SK-N-SH treated with all-trans-retinoic acid at 6 μM for 48 hours (cell line): ENCODE data around the gene PKD2L2.

Source experiments
- ATAC-seq: fragments of 200-7000 bp; cut with Tn5 transposase; 3 replicates; pipeline ENCODE4 v1.9.1; 2020; ENCODE audit warnings: mild to moderate bottlenecking, moderate library complexity
- ARNTL ChIP-seq: fragments of 450-650 bp; formaldehyde crosslinking; IDR thresholded peaks from 2 replicates; pipeline ENCODE4 v1.5.0; 2020; ENCODE audit warnings: low read depth, mild to moderate bottlenecking, moderate library complexity, borderline replicate concordance
- CREB5 ChIP-seq: fragments of 250-450 bp; sonication (Bioruptor Pico); IDR thresholded peaks from 2 replicates; pipeline ENCODE4 v1.5.1; 2020; ENCODE audit warnings: low read depth, mild to moderate bottlenecking, moderate library complexity
- CSRNP3 ChIP-seq: fragments of 250-450 bp; sonication (Bioruptor Pico); IDR thresholded peaks from 2 replicates; pipeline ENCODE4 v1.5.1; 2021; ENCODE audit warnings: mild to moderate bottlenecking, moderate library complexity
- ESRRG ChIP-seq: fragments of 250-450 bp; sonication (Bioruptor Pico); IDR thresholded peaks from 2 replicates; pipeline ENCODE4 v1.6.1; 2021; ENCODE audit warnings: mild to moderate bottlenecking
- GLIS3 ChIP-seq: fragments of 250-450 bp; sonication (Bioruptor Pico); IDR thresholded peaks from 2 replicates; pipeline ENCODE4 v1.5.0; 2020; ENCODE audit warnings: mild to moderate bottlenecking, moderate library complexity
- ISL1 ChIP-seq: fragments of 250-450 bp; sonication (Bioruptor Pico); IDR thresholded peaks from 2 replicates; pipeline ENCODE4 v2.1.2; 2022; ENCODE audit warnings: mild to moderate bottlenecking, moderate library complexity
- OSR1 ChIP-seq: fragments of 250-450 bp; sonication (Bioruptor Pico); IDR thresholded peaks from 2 replicates; pipeline ENCODE4 v1.8.0; 2022; ENCODE audit warnings: moderate library complexity, mild to moderate bottlenecking, inconsistent platforms
- PATZ1 ChIP-seq: fragments of 250-450 bp; sonication (Bioruptor Pico); IDR thresholded peaks from 2 replicates; pipeline ENCODE4 v1.8.0; 2020; ENCODE audit warnings: mild to moderate bottlenecking, moderate library complexity, borderline replicate concordance
- POU6F1 ChIP-seq: fragments of 250-450 bp; sonication (Bioruptor Pico); IDR thresholded peaks from 2 replicates; pipeline ENCODE4 v1.8.0; 2021; ENCODE audit warnings: low read depth, mild to moderate bottlenecking, moderate library complexity, borderline replicate concordance
- PPARA ChIP-seq: fragments of 250-450 bp; sonication (Bioruptor Pico); IDR thresholded peaks from 2 replicates; pipeline ENCODE4 v1.5.0; 2020; ENCODE audit warnings: mild to moderate bottlenecking, borderline replicate concordance
- SNAI2 ChIP-seq: fragments of 250-450 bp; sonication (Bioruptor Pico); IDR thresholded peaks from 2 replicates; pipeline ENCODE4 v1.5.0; 2020; ENCODE audit warnings: mild to moderate bottlenecking, moderate library complexity
- TOX ChIP-seq: fragments of 250-450 bp; sonication (Bioruptor Pico); IDR thresholded peaks from 2 replicates; pipeline ENCODE4 v1.8.0; 2021; ENCODE audit warnings: mild to moderate bottlenecking, moderate library complexity, borderline replicate concordance
- TSHZ2 ChIP-seq: fragments of 250-450 bp; sonication (Bioruptor Pico); IDR thresholded peaks from 2 replicates; pipeline ENCODE4 v1.5.0; 2020; ENCODE audit warnings: mild to moderate bottlenecking, moderate library complexity
- ZC3H10 ChIP-seq: fragments of 250-450 bp; sonication (Bioruptor Pico); IDR thresholded peaks from 2 replicates; pipeline ENCODE4 v1.5.1; 2021; ENCODE audit warnings: mild to moderate bottlenecking, moderate library complexity
- ZFP3 ChIP-seq: fragments of 250-450 bp; sonication (Bioruptor Pico); IDR thresholded peaks from 2 replicates; pipeline ENCODE4 v1.5.0; 2020; ENCODE audit warnings: mild to moderate bottlenecking, moderate library complexity
- ZFP30 ChIP-seq: fragments of 450-650 bp; formaldehyde crosslinking; IDR thresholded peaks from 2 replicates; pipeline ENCODE4 v1.5.0; 2022; ENCODE audit warnings: mild to moderate bottlenecking, moderate library complexity
- ZNF565 ChIP-seq: fragments of 450-650 bp; formaldehyde crosslinking; conservative IDR thresholded peaks from 2 replicates; pipeline ENCODE4 v1.5.0; 2020; ENCODE audit warnings: low read depth, mild to moderate bottlenecking, moderate library complexity
- ZNF70 ChIP-seq: fragments of 450-650 bp; formaldehyde crosslinking; IDR thresholded peaks from 2 replicates; pipeline ENCODE4 v1.5.0; 2020; ENCODE audit warnings: mild to moderate bottlenecking, moderate library complexity
- ZNF8 ChIP-seq: fragments of 450-650 bp; formaldehyde crosslinking; IDR thresholded peaks from 2 replicates; pipeline ENCODE4 v1.5.0; 2020; ENCODE audit warnings: mild to moderate bottlenecking, moderate library complexity

PKD2L2 gene

GRCh38 chr5:137872466-137872865 is 16.8 kb upstream of the PKD2L2 start:
- ATAC-seq = no peak
- TF ChIP-seq TSHZ2 = no peak
- TF ChIP-seq ISL1 (CRISPR knock-in tag) = no peak
- TF ChIP-seq ZNF70 (CRISPR knock-in tag) = no peak
- TF ChIP-seq OSR1 (CRISPR knock-in tag) = no peak
- TF ChIP-seq POU6F1 = no peak
- no peak for TF ChIP-seq ZFP30
- TF ChIP-seq ZC3H10 (CRISPR knock-in tag) = no peak
- TF ChIP-seq PPARA (CRISPR knock-in tag) = no peak
- TF ChIP-seq ESRRG (CRISPR knock-in tag) = no peak
- no peak for TF ChIP-seq PATZ1 (CRISPR knock-in tag)
- TF ChIP-seq ZFP3 = no peak
- TF ChIP-seq CSRNP3 = no peak
- TF ChIP-seq GLIS3 (CRISPR knock-in tag) = no peak
- TF ChIP-seq ZNF565 = no peak

- no peak for TF ChIP-seq PATZ1 (CRISPR knock-in tag)
- peak; percentile 96 for TF ChIP-seq ISL1 (CRISPR knock-in tag)
- ATAC-seq = no peak
Measured at GRCh38 chr5:137876101-137876500, 13.2 kb upstream of the PKD2L2 start.

- ATAC-seq = no peak
- TF ChIP-seq ARNTL (CRISPR knock-in tag) (no peak), ESRRG (CRISPR knock-in tag) (no peak), ZNF565 (no peak), ZFP30 (no peak), SNAI2 (CRISPR knock-in tag) (no peak), PATZ1 (CRISPR knock-in tag) (no peak), ZNF8 (no peak), ZC3H10 (CRISPR knock-in tag) (no peak), POU6F1 (no peak), TOX (CRISPR knock-in tag) (no peak), CREB5 (CRISPR knock-in tag) (no peak), OSR1 (CRISPR knock-in tag) (no peak), CSRNP3 (no peak)
Measured at GRCh38 chr5:137880313-137880712, 8.9 kb upstream of the PKD2L2 start.
